Endodermal cell (in vitro differentiated cells): Measurements from ENCODE around the gene HSF4. TPM values are rescaled to one million over a fixed set of nuclear protein-coding genes. Genes with fewer than 3 reads are reported as not detected.

Experiments used
- DNase-seq: peaks from one replicate; pipeline ENCODE4 v3.0.0-alpha.2; 2017
- H3K27ac ChIP-seq: 2 replicates; pipeline ENCODE4 v1.5.1; 2013; ENCODE audit warnings: mild to moderate bottlenecking, low read depth, low read length, moderate library complexity
- H3K27me3 ChIP-seq: 2 replicates; pipeline ENCODE4 v1.6.1; 2013; ENCODE audit warnings: mild to moderate bottlenecking, low read length, moderate library complexity; ENCODE audit not compliant: insufficient read depth, control insufficient read depth, poor library complexity, severe bottlenecking
- H3K36me3 ChIP-seq: 2 replicates; pipeline ENCODE4 v1.7.0; 2013; ENCODE audit warnings: mild to moderate bottlenecking, low read length, moderate library complexity; ENCODE audit not compliant: control insufficient read depth, insufficient read depth
- H3K4me1 ChIP-seq: one replicate; pipeline ENCODE4 v1.7.0; 2013; ENCODE audit warnings: low read length; ENCODE audit not compliant: control insufficient read depth, insufficient read depth
- H3K4me3 ChIP-seq: 2 replicates; pipeline ENCODE4 v1.5.1; 2013; ENCODE audit warnings: mild to moderate bottlenecking, low read length, moderate library complexity
- H3K9ac ChIP-seq: 2 replicates; pipeline ENCODE4 v1.6.1; 2013; ENCODE audit warnings: mild to moderate bottlenecking, low read length, moderate library complexity; ENCODE audit not compliant: poor library complexity, severe bottlenecking; ENCODE audit errors: extremely low read depth
- H3K9me3 ChIP-seq: 2 replicates; pipeline ENCODE4 v1.6.1; 2013; ENCODE audit warnings: mild to moderate bottlenecking, low read length, moderate library complexity; ENCODE audit not compliant: control insufficient read depth
- H3K27ac Mint-ChIP-seq: 2 replicates; pipeline ENCODE4 v1.8.0; 2020; ENCODE audit warnings: mixed read lengths
- H3K27me3 Mint-ChIP-seq: 2 replicates; pipeline ENCODE4 v1.8.0; 2021; ENCODE audit warnings: mild to moderate bottlenecking, mixed read lengths; ENCODE audit not compliant: insufficient read depth
- H3K36me3 Mint-ChIP-seq: 2 replicates; pipeline ENCODE4 v1.8.0; 2020; ENCODE audit warnings: low read depth, mixed read lengths
- H3K4me1 Mint-ChIP-seq: 2 replicates; pipeline ENCODE4 v1.8.0; 2020; ENCODE audit warnings: mixed read lengths
- H3K4me3 Mint-ChIP-seq: 2 replicates; pipeline ENCODE4 v1.8.0; 2020; ENCODE audit warnings: mild to moderate bottlenecking, moderate library complexity, mixed read lengths
- H3K9me3 Mint-ChIP-seq: 2 replicates; pipeline ENCODE4 v1.8.0; 2020; ENCODE audit warnings: mild to moderate bottlenecking, mixed read lengths
- WGBS, 2 experiments: methylation state at CpG; one replicate each; pipeline versions ENCODE4 v1.1.5 to v1.1.7; 2013; ENCODE audit warnings: missing lambda C conversion rate in 2 of 2, mixed read lengths in 1 of 2; ENCODE audit not compliant: insufficient coverage in 1 of 2, insufficient read length in 1 of 2; 5-methylcytosine and 5-hydroxymethylcytosine counted together
- total RNA-seq, 2 donors: library from RNA; stranded (reverse); fragmentation: NEBNext Ultra II Directional in 1 of 2; extraction: Animal tissue kit (Norgen Biotek cat#: 25700) in 1 of 2; gene quantifications; 2 replicates in 1 of 2; 3 replicates in 1 of 2; pipeline ENCODE4 v1.2.1, GENCODE V29; 2021
- TF ChIP-seq, protein P1 (sequence below): fragments of 200-600 bp; sonication (generic); conservative IDR thresholded peaks from 2 replicates; pipeline ENCODE4 v1.5.0; 2021; ENCODE audit warnings: antibody characterized with exemption, mild to moderate bottlenecking

Gene HSF4
- total RNA-seq, 2 donors from 2014 or later: 2.0 to 6.8 TPM

DNA sequence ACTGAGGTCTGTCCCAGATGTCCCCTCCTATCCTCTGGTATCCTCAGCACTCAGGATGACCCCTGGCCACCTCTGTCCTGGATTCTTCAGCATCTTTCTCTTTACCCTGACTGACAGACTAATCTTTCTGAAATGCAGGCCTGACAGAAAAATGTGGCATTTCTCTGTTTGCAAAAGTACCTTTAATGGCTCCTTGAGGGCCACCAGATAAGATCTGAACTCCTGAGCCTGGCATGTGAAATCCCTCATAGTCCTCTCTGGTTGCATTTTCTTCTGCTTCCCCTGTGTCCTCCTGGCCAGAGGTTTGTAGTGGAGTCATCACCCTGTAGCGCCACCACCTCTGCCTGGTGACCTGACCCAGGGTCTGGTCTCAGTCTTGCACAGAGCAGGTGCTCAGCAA lies 32.3 kb downstream of the HSF4 start:
- H3K4me3 Mint-ChIP-seq: no peak overlapping the region
- H3K27ac Mint-ChIP-seq: no peak overlapping the region
- WGBS, 2 experiments: 100% methylated on average over 1 of the region's 1 CpG; no CpG with 5 or more reads in 1 of the 2 experiments
- peaks cover 8% of the 10 kb centered on the region for H3K4me1 Mint-ChIP-seq
- Histone ChIP-seq H3K4me1 (peaks cover 5% of the 10 kb centered on the region), H3K36me3 (peaks cover 69% of the 10 kb centered on the region), H3K27me3 (no peaks in the 10 kb centered on the region), H3K9me3 (no peaks in the 10 kb centered on the region), H3K27ac (no peak overlapping the region), H3K4me3 (no peak overlapping the region), H3K9ac (no peak overlapping the region)
- TF ChIP-seq, protein P1, sequence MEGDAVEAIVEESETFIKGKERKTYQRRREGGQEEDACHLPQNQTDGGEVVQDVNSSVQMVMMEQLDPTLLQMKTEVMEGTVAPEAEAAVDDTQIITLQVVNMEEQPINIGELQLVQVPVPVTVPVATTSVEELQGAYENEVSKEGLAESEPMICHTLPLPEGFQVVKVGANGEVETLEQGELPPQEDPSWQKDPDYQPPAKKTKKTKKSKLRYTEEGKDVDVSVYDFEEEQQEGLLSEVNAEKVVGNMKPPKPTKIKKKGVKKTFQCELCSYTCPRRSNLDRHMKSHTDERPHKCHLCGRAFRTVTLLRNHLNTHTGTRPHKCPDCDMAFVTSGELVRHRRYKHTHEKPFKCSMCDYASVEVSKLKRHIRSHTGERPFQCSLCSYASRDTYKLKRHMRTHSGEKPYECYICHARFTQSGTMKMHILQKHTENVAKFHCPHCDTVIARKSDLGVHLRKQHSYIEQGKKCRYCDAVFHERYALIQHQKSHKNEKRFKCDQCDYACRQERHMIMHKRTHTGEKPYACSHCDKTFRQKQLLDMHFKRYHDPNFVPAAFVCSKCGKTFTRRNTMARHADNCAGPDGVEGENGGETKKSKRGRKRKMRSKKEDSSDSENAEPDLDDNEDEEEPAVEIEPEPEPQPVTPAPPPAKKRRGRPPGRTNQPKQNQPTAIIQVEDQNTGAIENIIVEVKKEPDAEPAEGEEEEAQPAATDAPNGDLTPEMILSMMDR: no peak
- no peak for DNase-seq
- peaks cover 49% of the 10 kb centered on the region for H3K36me3 Mint-ChIP-seq
- H3K27me3 Mint-ChIP-seq: no peaks in the 10 kb centered on the region
- H3K9me3 Mint-ChIP-seq: no peaks in the 10 kb centered on the region

DNA sequence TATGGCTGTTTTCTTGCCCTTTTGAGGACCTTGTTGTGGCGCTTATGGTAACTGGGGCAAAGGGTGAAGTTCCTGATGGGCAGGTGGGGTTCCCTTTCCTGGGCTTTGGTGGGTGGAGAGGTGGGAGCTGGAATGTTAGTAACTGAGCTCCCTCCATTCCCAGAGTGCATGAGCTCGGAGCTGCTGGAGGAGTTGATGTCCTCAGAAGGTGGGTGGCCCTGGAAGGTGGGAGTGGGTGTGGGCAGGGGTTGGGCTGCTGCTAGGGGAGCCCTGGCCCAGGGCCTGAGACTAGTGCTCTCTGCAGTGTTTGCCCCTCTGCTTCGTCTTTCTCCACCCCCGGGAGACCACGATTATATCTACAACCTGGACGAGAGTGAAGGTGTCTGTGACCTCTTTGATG lies 33.2 kb downstream of the HSF4 start:
- no peaks in the 10 kb centered on the region for H3K9me3 Mint-ChIP-seq
- H3K36me3 Mint-ChIP-seq: peaks cover 47% of the 10 kb centered on the region
- DNase-seq: no peak
- Histone ChIP-seq H3K27ac (no peak overlapping the region), H3K4me1 (peaks cover 5% of the 10 kb centered on the region), H3K4me3 (no peak overlapping the region), H3K27me3 (no peaks in the 10 kb centered on the region), H3K36me3 (peaks cover 69% of the 10 kb centered on the region), H3K9ac (no peak overlapping the region), H3K9me3 (no peaks in the 10 kb centered on the region)
- H3K4me1 Mint-ChIP-seq: peaks cover 5% of the 10 kb centered on the region
- H3K4me3 Mint-ChIP-seq: no peak overlapping the region
- WGBS, 2 experiments: 95 to 96% methylated on average over 4 to 6 of the region's 6 CpGs
- no peak overlapping the region for H3K27ac Mint-ChIP-seq
- no peaks in the 10 kb centered on the region for H3K27me3 Mint-ChIP-seq
- TF ChIP-seq, protein P1: no peak

DNA sequence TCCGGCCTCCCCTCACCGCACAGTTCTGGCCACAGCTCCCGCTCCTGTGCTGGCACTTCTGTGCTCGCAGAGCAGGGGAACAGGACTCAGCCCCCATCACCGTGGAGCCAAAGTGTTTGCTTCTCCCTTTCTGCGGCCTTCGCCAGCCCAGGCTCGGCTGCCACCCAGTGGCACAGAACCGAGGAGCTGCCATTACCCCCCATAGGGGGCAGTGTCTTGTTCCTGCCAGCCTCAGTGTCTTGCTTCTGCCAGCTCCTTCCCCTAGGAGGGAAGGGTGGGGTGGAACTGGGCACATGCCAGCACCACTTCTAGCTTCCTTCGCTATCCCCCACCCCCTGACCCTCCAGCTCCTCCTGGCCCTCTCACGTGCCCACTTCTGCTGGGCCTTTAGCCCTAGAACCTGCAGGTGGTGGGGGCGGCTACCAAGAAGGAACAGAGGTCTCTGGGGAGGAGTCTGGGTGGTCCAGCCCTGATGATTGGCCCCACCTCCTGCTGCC lies 33.7 kb downstream of the HSF4 start:
- H3K27ac ChIP-seq: no peak overlapping the region
- TF ChIP-seq, protein P1: peak; percentile 79
- H3K4me1 Mint-ChIP-seq: peaks cover 2% of the 10 kb centered on the region
- peaks cover 66% of the 10 kb centered on the region for H3K36me3 ChIP-seq
- no peak overlapping the region for H3K27ac Mint-ChIP-seq
- H3K4me1 ChIP-seq: peaks cover 2% of the 10 kb centered on the region
- H3K36me3 Mint-ChIP-seq: peaks cover 45% of the 10 kb centered on the region
- no peak overlapping the region for H3K4me3 Mint-ChIP-seq
- 92 to 96% methylated on average over 3 to 12 of the region's 12 CpGs for WGBS, 2 experiments
- no peaks in the 10 kb centered on the region for H3K27me3 Mint-ChIP-seq
- H3K4me3 ChIP-seq: no peak overlapping the region
- DNase-seq: peak; percentile 84
- H3K9ac ChIP-seq: no peak overlapping the region
- no peaks in the 10 kb centered on the region for H3K27me3 ChIP-seq
- no peaks in the 10 kb centered on the region for H3K9me3 ChIP-seq
- H3K9me3 Mint-ChIP-seq: no peaks in the 10 kb centered on the region
